ENCODE results near the gene ST6GALNAC4. TPM values are rescaled to one million over a fixed set of nuclear protein-coding genes. Genes with fewer than 3 reads are reported as not detected.

ST6GALNAC4 gene
- polyA plus RNA-seq, 1 donor (not counting 4 experiments of a cell fraction or from before 2014, with no cell fraction given), result 5.8 TPM

DNA sequence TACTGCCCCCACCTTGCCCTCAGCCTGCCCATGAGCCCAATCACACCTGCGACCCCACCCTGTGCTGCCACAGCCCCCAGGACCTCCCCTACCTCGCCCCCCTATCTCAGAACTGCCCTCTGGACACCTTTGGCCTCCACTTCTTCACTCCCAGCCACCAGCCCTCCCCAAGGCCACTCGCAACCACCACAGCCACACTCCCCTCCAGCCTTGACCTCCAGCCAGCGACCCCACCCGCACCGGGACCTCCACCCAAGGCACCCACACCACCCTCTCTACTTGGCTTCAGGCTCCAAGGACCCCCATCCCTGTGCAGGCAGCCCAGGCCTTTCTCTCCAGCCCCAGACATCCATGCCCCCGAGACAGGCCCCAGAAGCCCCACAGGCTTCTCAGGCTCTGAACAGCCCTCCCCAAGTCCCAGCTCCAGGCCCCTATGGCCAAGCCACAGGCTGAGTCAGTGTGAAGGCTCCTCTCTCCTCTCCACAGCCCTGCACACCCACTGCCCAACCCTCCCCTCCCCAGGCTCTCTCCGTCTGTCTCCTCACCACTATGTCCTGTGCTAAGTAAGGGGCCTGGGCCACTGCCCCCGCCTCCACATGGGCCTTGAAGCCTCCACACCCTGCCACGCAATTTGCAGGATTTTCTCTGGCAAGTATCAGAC, 41.4 kb downstream of the ST6GALNAC4 start:
- FAIRE-seq (no peak), DNase-seq (ENCODE audit: low read depth, low spot score) (no peak)
- H3K9me3 ChIP-seq (ENCODE audit: control insufficient read depth, low read depth, low read length), result no peaks in the 10 kb centered on the region
- no peaks in the 10 kb centered on the region for H3K27me3 ChIP-seq (ENCODE audit: control insufficient read depth, extremely low read depth, insufficient read depth, low read length)
- dilution Hi-C loops (cut with MboI; ENCODE audit: extremely low pct_ligation_motif_present, low sequenced_read_pairs), result no loop called here
- no peaks in the 10 kb centered on the region for H3K9me1 ChIP-seq (ENCODE audit: control insufficient read depth, extremely low read depth, insufficient read depth, low read length)
- peaks cover 0 to 7% of the 10 kb centered on the region in 2 experiments for H3K36me3 ChIP-seq (ENCODE audit: control insufficient read depth in 2 of 2, extremely low read depth in 1 of 2, insufficient read depth in 2 of 2, low read length in 2 of 2)
- H3K79me2 ChIP-seq (ENCODE audit: control insufficient read depth, insufficient read depth, low read length), result peaks cover 2% of the 10 kb centered on the region
- peaks cover 24% of the 10 kb centered on the region for H3K4me1 ChIP-seq (ENCODE audit: control insufficient read depth, extremely low read depth, insufficient read depth, low read length)
- no peaks in the 10 kb centered on the region for H4K20me1 ChIP-seq (ENCODE audit: control insufficient read depth, extremely low read depth, insufficient read depth, low read length)
- no peak overlapping the region for H3K4me3 ChIP-seq (ENCODE audit: control insufficient read depth in 2 of 3, extremely low read depth in 1 of 3, insufficient read depth in 2 of 3, low read depth in 1 of 3, low read length in 3 of 3)
- H3K4me2 ChIP-seq (ENCODE audit: control insufficient read depth, extremely low read depth, insufficient read depth, low read depth, low read length), result no peak overlapping the region
- TF ChIP-seq CTCF (optimal IDR thresholded peaks at IDR 0.05 in 1 of 3, IDR thresholded peaks at IDR 0.05 in 1 of 3, conservative IDR thresholded peaks at IDR 0.05 in 1 of 3; ENCODE audit: extremely low read depth in 1 of 3, insufficient read depth in 2 of 3, low read length in 3 of 3), result no peak
- TF ChIP-seq EZH2 (IDR thresholded peaks at IDR 0.05; ENCODE audit: low read length), result no peak
- no peak overlapping the region for H3K9ac ChIP-seq (ENCODE audit: control insufficient read depth, extremely low read depth, insufficient read depth, low read length)
- H2AFZ ChIP-seq (ENCODE audit: control insufficient read depth, low read length), result no peak overlapping the region
- H3K27ac ChIP-seq (ENCODE audit: control insufficient read depth, insufficient read depth, low read length), result no peak overlapping the region

- Histone ChIP-seq H3K36me3 (ENCODE audit: control insufficient read depth in 2 of 2, extremely low read depth in 1 of 2, insufficient read depth in 2 of 2, low read length in 2 of 2) (peaks cover 0 to 7% of the 10 kb centered on the region in 2 experiments), H4K20me1 (ENCODE audit: control insufficient read depth, extremely low read depth, insufficient read depth, low read length) (no peaks in the 10 kb centered on the region), H3K9me3 (ENCODE audit: control insufficient read depth, low read depth, low read length) (no peaks in the 10 kb centered on the region), H3K4me2 (ENCODE audit: control insufficient read depth, extremely low read depth, insufficient read depth, low read depth, low read length) (peak overlapping the region; percentile 37), H3K9ac (ENCODE audit: control insufficient read depth, extremely low read depth, insufficient read depth, low read length) (peak overlapping the region; percentile 38), H2AFZ (ENCODE audit: control insufficient read depth, low read length) (no peak overlapping the region), H3K9me1 (ENCODE audit: control insufficient read depth, extremely low read depth, insufficient read depth, low read length) (no peaks in the 10 kb centered on the region), H3K4me3 (ENCODE audit: control insufficient read depth in 2 of 3, extremely low read depth in 1 of 3, insufficient read depth in 2 of 3, low read depth in 1 of 3, low read length in 3 of 3) (peak overlapping the region in 1 of 3 experiments; percentile 11), H3K27ac (ENCODE audit: control insufficient read depth, insufficient read depth, low read length) (peak overlapping the region; percentile 44), H3K4me1 (ENCODE audit: control insufficient read depth, extremely low read depth, insufficient read depth, low read length) (peaks cover 24% of the 10 kb centered on the region), H3K79me2 (ENCODE audit: control insufficient read depth, insufficient read depth, low read length) (peaks cover 2% of the 10 kb centered on the region), H3K27me3 (ENCODE audit: control insufficient read depth, extremely low read depth, insufficient read depth, low read length) (no peaks in the 10 kb centered on the region)
- FAIRE-seq, result peak; percentile 87
- dilution Hi-C loops (cut with MboI; ENCODE audit: extremely low pct_ligation_motif_present, low sequenced_read_pairs), result no loop called here
- TF ChIP-seq EZH2 (IDR thresholded peaks at IDR 0.05; ENCODE audit: low read length) (no peak), CTCF (optimal IDR thresholded peaks at IDR 0.05 in 1 of 3, IDR thresholded peaks at IDR 0.05 in 1 of 3, conservative IDR thresholded peaks at IDR 0.05 in 1 of 3; ENCODE audit: extremely low read depth in 1 of 3, insufficient read depth in 2 of 3, low read length in 3 of 3) (no peak)
- DNase-seq (ENCODE audit: low read depth, low spot score), result peak; percentile 17
These were observed 42.3 kb downstream of the ST6GALNAC4 start for GRCh38 chr9:127874301-127875221.
